Smooth muscle cell (in vitro differentiated cells): Measurements from ENCODE around the gene TSPEAR. TPM values are rescaled to one million over a fixed set of nuclear protein-coding genes. Genes with fewer than 3 reads are reported as not detected.
"Not testable (repeated sequence)": the region's sequence is repeated elsewhere in the genome, so short reads cannot be mapped to it uniquely, and the experiment has no call there.

ENCODE experiments used
- DNase-seq: peaks from one replicate; lab custom pipeline; 2025; ENCODE audit not compliant: unreplicated experiment; lab: John Stamatoyannopoulos, UW
- H2AFZ ChIP-seq: fragments of 200-600 bp; sonication (generic); 2 replicates; pipeline ENCODE4 v1.6.0; 2016; ENCODE audit warnings: antibody characterized with exemption, low read depth, mild to moderate bottlenecking
- H3F3A ChIP-seq: fragments of 200-600 bp; sonication (generic); 2 replicates; pipeline ENCODE4 v1.6.0; 2017; ENCODE audit warnings: antibody characterized with exemption, low read depth
- H3K27ac ChIP-seq: fragments of 200-600 bp; sonication (generic); 2 replicates; pipeline ENCODE4 v1.5.1; 2016; ENCODE audit warnings: low read depth, mild to moderate bottlenecking
- H3K27me3 ChIP-seq: fragments of 200-600 bp; sonication (generic); 2 replicates; pipeline ENCODE4 v1.6.1; 2016; ENCODE audit warnings: low read depth, mild to moderate bottlenecking
- H3K36me3 ChIP-seq: fragments of 200-600 bp; sonication (generic); 2 replicates; pipeline ENCODE4 v1.5.1; 2016; ENCODE audit warnings: low read depth
- H3K4me1 ChIP-seq: fragments of 200-600 bp; sonication (generic); 2 replicates; pipeline ENCODE4 v1.5.1; 2016; ENCODE audit warnings: low read depth
- H3K4me2 ChIP-seq: fragments of 200-600 bp; sonication (generic); 2 replicates; pipeline ENCODE4 v1.6.0; 2016; ENCODE audit warnings: mild to moderate bottlenecking
- H3K4me3 ChIP-seq: fragments of 200-600 bp; sonication (generic); 2 replicates; pipeline ENCODE4 v1.5.1; 2016; ENCODE audit warnings: mild to moderate bottlenecking
- H3K79me2 ChIP-seq: fragments of 200-600 bp; sonication (generic); 2 replicates; pipeline ENCODE4 v1.6.0; 2016; ENCODE audit warnings: low read depth, mild to moderate bottlenecking
- H3K9ac ChIP-seq: fragments of 200-600 bp; sonication (generic); 2 replicates; pipeline ENCODE4 v1.6.0; 2016; ENCODE audit warnings: low read depth
- H3K9me3 ChIP-seq: fragments of 200-600 bp; sonication (generic); replicated peaks from 2 replicates; pipeline ENCODE4 v1.5.1; 2016; ENCODE audit warnings: low read depth
- H4K20me1 ChIP-seq: fragments of 200-600 bp; sonication (generic); 2 replicates; pipeline ENCODE4 v1.6.0; 2016; ENCODE audit warnings: low read depth
- CTCF ChIP-seq: fragments of 200-600 bp; sonication (generic); IDR thresholded peaks from 2 replicates; pipeline ENCODE4 v1.5.1; 2017; ENCODE audit warnings: borderline replicate concordance, mild to moderate bottlenecking, antibody characterized with exemption; ENCODE audit not compliant: insufficient read depth, poor library complexity, severe bottlenecking
- WGBS: methylation state at CpG from one replicate; pipeline ENCODE4 v1.1.7; 2016; ENCODE audit warnings: low lambda C conversion rate; 5-methylcytosine and 5-hydroxymethylcytosine counted together
- polyA plus RNA-seq: library from polyadenylated mRNA; unstranded; fragments of >200 nt; fragmentation: Nextera tagmentation; extraction: Ambion mirVana; gene quantifications from 2 replicates; pipeline ENCODE4 v1.2.1, GENCODE V29; 2016
- total RNA-seq: library from RNA; depleted of rRNA; stranded (reverse); fragments of >200 nt; gene quantifications from 2 replicates; pipeline ENCODE4 v1.2.3, GENCODE V29; 2014

TSPEAR gene
- total and polyA plus RNA-seq, 2 experiments from 2014 or later, result 0.71 TPM; not detected in 1

DNA sequence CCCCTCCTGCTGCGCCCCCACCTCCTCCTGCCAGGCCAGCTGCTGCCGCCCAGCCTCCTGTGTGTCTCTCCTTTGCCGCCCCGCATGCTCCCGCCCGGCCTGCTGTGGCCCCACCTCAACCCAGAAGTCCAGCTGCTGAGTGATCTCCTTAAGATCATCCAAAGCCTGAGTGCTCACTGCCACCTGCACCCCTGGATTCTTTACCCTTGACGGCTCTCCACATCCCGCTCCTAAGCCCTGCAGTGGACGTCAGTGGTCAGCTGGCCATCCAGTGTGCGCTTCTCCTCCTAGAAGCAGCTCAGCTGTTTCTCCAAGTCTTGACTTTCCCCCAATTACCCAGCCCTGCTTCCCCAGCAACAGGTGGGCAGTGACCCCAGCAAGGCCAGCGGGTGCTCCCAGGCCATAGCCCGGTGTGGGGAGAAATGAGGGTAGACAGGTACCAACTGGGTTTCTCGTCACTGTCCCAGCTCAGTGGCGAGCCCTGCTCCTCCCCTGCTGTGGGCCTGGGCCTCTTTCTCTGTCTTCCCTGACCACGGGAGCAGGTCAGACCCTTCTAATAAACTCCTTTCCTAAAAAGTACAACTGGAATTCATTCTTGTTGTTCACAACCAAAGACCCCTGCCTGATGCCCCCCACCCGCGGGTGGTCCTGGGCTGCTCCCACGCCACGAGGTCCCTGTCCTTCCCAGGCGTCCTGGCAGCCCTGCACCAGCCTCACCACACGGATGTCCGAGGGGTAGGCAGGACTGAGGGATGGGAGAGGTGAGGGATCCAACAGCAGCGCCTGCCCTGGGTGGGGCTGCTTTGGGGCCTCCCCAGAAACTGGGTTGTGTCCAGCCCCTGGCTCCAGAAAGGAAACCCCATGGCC lies 109.5 kb downstream of the TSPEAR start:
- H3F3A ChIP-seq, result no peaks in the 10 kb centered on the region
- no peaks in the 10 kb centered on the region for H3K9me3 ChIP-seq
- no peak overlapping the region for H3K4me3 ChIP-seq
- peaks cover 13% of the 10 kb centered on the region for H3K4me1 ChIP-seq
- H3K27ac ChIP-seq, result no peak overlapping the region
- TF ChIP-seq CTCF, result no peak
- no peaks in the 10 kb centered on the region for H3K79me2 ChIP-seq
- no peak overlapping the region for H3K9ac ChIP-seq
- no peaks in the 10 kb centered on the region for H4K20me1 ChIP-seq
- H3K36me3 ChIP-seq, result no peaks in the 10 kb centered on the region
- no peak for DNase-seq
- H3K27me3 ChIP-seq, result no peaks in the 10 kb centered on the region
- H3K4me2 ChIP-seq, result no peak overlapping the region
- H2AFZ ChIP-seq, result no peak overlapping the region
- WGBS, result 92% methylated on average over 23 of the region's 23 CpGs

GRCh38 chr21:44601091-44601490 lies 110.3 kb downstream of the TSPEAR start:
- H3K4me3 ChIP-seq, DNase-seq: not testable (repeated sequence)

DNA sequence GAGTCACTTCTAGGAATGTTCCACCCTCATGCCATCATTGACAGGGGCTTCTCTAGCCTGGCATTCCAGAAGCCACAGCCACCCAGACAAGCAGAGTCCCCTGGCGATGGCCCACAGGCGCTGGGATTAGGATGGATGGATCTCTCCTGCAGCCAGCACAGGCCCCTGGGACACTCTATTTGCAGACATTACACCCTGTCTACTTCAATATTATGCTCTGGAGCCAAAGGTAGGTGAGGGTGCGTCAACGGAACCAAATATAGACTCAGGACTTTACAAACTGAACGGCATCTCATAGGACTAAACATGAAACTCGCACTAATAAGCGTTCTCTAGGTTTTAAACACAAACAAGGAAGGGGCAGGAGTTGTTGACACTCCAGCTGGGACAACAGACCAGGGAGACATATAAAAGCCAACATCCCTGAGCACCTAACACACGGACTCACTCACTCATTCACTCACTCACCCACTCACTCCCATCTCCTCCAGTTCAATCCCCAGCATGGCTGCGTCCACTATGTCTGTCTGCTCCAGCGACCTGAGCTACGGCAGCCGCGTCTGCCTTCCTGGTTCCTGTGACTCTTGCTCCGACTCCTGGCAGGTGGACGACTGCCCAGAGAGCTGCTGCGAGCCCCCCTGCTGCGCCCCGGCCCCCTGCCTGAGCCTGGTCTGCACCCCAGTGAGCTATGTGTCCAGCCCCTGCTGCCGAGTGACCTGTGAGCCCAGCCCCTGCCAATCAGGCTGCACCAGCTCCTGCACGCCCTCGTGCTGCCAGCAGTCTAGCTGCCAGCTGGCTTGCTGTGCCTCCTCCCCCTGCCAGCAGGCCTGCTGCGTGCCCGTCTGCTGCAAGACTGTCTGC lies 111.0 kb downstream of the TSPEAR start, which contains the start of gene KRTAP10-7:
Gene KRTAP10-7 (plus strand): TSS at position 480 of the 861 bp plus-strand sequence. CDS start 25 bp downstream, at position 505.
- DNase-seq, H3K27ac ChIP-seq, H2AFZ ChIP-seq, H3K36me3 ChIP-seq, H3F3A ChIP-seq, H3K9ac ChIP-seq, H3K4me3 ChIP-seq, H3K9me3 ChIP-seq, H4K20me1 ChIP-seq, H3K79me2 ChIP-seq, H3K27me3 ChIP-seq, H3K4me2 ChIP-seq: not testable (repeated sequence)
- peaks cover 13% of the 10 kb centered on the region for H3K4me1 ChIP-seq
- WGBS, result 95% methylated on average over 23 of the region's 23 CpGs

More at GRCh38 chr21:44601091-44601490, 110.3 kb downstream of the TSPEAR start:
- H4K20me1 ChIP-seq, H3K27me3 ChIP-seq, H3K27ac ChIP-seq, H2AFZ ChIP-seq, H3K9ac ChIP-seq, H3K9me3 ChIP-seq, H3F3A ChIP-seq, H3K79me2 ChIP-seq, H3K36me3 ChIP-seq, H3K4me2 ChIP-seq: not testable (repeated sequence)
- peaks cover 13% of the 10 kb centered on the region for H3K4me1 ChIP-seq
- 92% methylated on average over 6 of the region's 10 CpGs for WGBS

- DNase-seq, result no peak
- Histone ChIP-seq H3K4me3 (no peak overlapping the region), H3K36me3 (no peaks in the 10 kb centered on the region), H3K27me3 (no peaks in the 10 kb centered on the region), H4K20me1 (no peaks in the 10 kb centered on the region), H3K4me2 (no peak overlapping the region), H3K27ac (no peak overlapping the region), H2AFZ (no peak overlapping the region), H3F3A (peaks cover 3% of the 10 kb centered on the region), H3K79me2 (no peaks in the 10 kb centered on the region), H3K9ac (no peak overlapping the region), H3K4me1 (peaks cover 13% of the 10 kb centered on the region), H3K9me3 (no peaks in the 10 kb centered on the region)
- TF ChIP-seq CTCF, result no peak
- 88% methylated on average over 8 of the region's 8 CpGs for WGBS
Measured at GRCh38 chr21:44599264-44600029, 111.9 kb downstream of the TSPEAR start.
